ENCODE data around the gene ZNF765.
"Not testable (repeated sequence)": the region's sequence is repeated elsewhere in the genome, so short reads cannot be mapped to it uniquely, and the experiment has no call there.

DNA sequence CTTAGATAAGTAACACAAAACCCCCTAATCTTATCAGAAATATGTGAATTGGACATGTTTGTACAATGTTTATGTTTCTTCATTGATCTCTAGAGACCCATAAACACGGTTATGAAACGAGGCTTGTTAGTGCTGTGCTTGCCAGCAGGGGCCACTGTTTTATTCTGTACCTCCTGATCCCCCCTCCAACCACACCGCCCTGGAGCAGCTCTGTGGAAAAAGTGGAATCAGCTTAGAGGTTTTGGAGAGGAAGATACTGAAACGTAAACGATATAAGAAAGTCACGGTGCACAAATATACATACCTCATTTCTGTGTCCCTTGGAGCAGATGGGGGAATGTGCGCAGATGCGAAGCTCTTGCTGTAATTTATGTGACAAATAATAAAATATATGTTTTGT is 28.7 kb downstream of the ZNF765 start:
- TF ChIP-seq, protein P1, sequence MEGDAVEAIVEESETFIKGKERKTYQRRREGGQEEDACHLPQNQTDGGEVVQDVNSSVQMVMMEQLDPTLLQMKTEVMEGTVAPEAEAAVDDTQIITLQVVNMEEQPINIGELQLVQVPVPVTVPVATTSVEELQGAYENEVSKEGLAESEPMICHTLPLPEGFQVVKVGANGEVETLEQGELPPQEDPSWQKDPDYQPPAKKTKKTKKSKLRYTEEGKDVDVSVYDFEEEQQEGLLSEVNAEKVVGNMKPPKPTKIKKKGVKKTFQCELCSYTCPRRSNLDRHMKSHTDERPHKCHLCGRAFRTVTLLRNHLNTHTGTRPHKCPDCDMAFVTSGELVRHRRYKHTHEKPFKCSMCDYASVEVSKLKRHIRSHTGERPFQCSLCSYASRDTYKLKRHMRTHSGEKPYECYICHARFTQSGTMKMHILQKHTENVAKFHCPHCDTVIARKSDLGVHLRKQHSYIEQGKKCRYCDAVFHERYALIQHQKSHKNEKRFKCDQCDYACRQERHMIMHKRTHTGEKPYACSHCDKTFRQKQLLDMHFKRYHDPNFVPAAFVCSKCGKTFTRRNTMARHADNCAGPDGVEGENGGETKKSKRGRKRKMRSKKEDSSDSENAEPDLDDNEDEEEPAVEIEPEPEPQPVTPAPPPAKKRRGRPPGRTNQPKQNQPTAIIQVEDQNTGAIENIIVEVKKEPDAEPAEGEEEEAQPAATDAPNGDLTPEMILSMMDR (IDR thresholded peaks at IDR 0.05) = peak in 1 of 6 experiments; percentile 8
- not testable (repeated sequence) for TF ChIP-seq POLR2A, EP300 (IDR thresholded peaks at IDR 0.05)

Data from upper lobe of left lung (tissue), 4 donors.